Effector memory CD8-positive, alpha-beta T cell (primary cell): Measurements from ENCODE around the gene NDUFB6.
"Not testable (repeated sequence)": the region's sequence is repeated elsewhere in the genome, so short reads cannot be mapped to it uniquely, and the experiment has no call there.

Experiments
- ATAC-seq: fragments of 150-1000 bp; cut with Tn5 transposase; replicated peaks from 2 replicates; pipeline ENCODE4 v1.10.0; 2021; ENCODE audit warnings: mild to moderate bottlenecking, moderate library complexity
- DNase-seq, 3 experiments: peaks; one replicate each; pipeline ENCODE4 v3.0.0; 2021
- H3K27ac Mint-ChIP-seq, 2 donors: one replicate each; pipeline ENCODE4 v1.8.0; 2022; ENCODE audit warnings: mild to moderate bottlenecking in 2 of 2, mixed read lengths in 2 of 2, moderate library complexity in 2 of 2
- H3K27me3 Mint-ChIP-seq, 2 donors: one replicate each; pipeline ENCODE4 v1.8.0; 2022; ENCODE audit warnings: mixed read lengths in 2 of 2
- H3K36me3 Mint-ChIP-seq: one replicate; pipeline ENCODE4 v1.8.0; 2022; ENCODE audit warnings: mild to moderate bottlenecking, moderate library complexity, mixed read lengths; ENCODE audit not compliant: insufficient read depth
- H3K4me1 Mint-ChIP-seq, 2 donors: one replicate each; pipeline ENCODE4 v1.8.0; 2022; ENCODE audit warnings: low read depth in 2 of 2, mixed read lengths in 2 of 2
- H3K4me3 Mint-ChIP-seq, 2 donors: one replicate each; pipeline ENCODE4 v1.8.0; 2022; ENCODE audit warnings: mild to moderate bottlenecking in 2 of 2, mixed read lengths in 2 of 2, moderate library complexity in 2 of 2
- H3K9me3 Mint-ChIP-seq, 2 donors: one replicate each; pipeline ENCODE4 v1.8.0; 2022; ENCODE audit warnings: mixed read lengths in 2 of 2

The NDUFB6 gene

GRCh38 chr9:32524892-32525708 is 47.9 kb downstream of the NDUFB6 start:
- no peaks in the 10 kb centered on the region for H3K27me3 Mint-ChIP-seq
- peaks cover 30 to 48% of the 10 kb centered on the region in 2 donors for H3K4me1 Mint-ChIP-seq
- ATAC-seq (peak; percentile 12), DNase-seq (peak in 2 of 3 experiments; percentile 4 to 18)
- peak overlapping the region; percentile 89 to 94 for H3K4me3 Mint-ChIP-seq
- peaks cover 22% of the 10 kb centered on the region for H3K36me3 Mint-ChIP-seq
- H3K9me3 Mint-ChIP-seq: no peaks in the 10 kb centered on the region
- H3K27ac Mint-ChIP-seq: peak overlapping the region; percentile 93 to 94

- ATAC-seq, H3K27me3 Mint-ChIP-seq, H3K9me3 Mint-ChIP-seq, DNase-seq: not testable (repeated sequence)
- H3K36me3 Mint-ChIP-seq: peaks cover 22% of the 10 kb centered on the region
- peaks cover 30 to 48% of the 10 kb centered on the region in 2 donors for H3K4me1 Mint-ChIP-seq
- H3K4me3 Mint-ChIP-seq: peak overlapping the region; percentile 89 to 94
- H3K27ac Mint-ChIP-seq: peak overlapping the region; percentile 93 to 94
Observed at GRCh38 chr9:32524558-32524891, 48.4 kb downstream of the NDUFB6 start.

- Mint-ChIP-seq H3K9me3 (no peaks in the 10 kb centered on the region), H3K4me1 (peaks cover 30 to 48% of the 10 kb centered on the region in 2 donors), H3K27me3 (no peaks in the 10 kb centered on the region), H3K4me3 (peak overlapping the region; percentile 89 to 94), H3K27ac (peak overlapping the region; percentile 9 to 94), H3K36me3 (peaks cover 22% of the 10 kb centered on the region)
- no peak for ATAC-seq
- DNase-seq: no peak
Observed at GRCh38 chr9:32523910-32524309, 49.0 kb downstream of the NDUFB6 start.

GRCh38 chr9:32518276-32518675 is 54.7 kb downstream of the NDUFB6 start:
- Mint-ChIP-seq H3K4me1 (peaks cover 28 to 49% of the 10 kb centered on the region in 2 donors), H3K9me3 (no peaks in the 10 kb centered on the region), H3K4me3 (no peak overlapping the region), H3K27me3 (no peaks in the 10 kb centered on the region), H3K27ac (peak overlapping the region; percentile 42 to 65), H3K36me3 (peaks cover under 1% of the 10 kb centered on the region)
- ATAC-seq: no peak
- no peak for DNase-seq

GRCh38 chr9:32516241-32516640 is 56.7 kb downstream of the NDUFB6 start:
- H3K27ac Mint-ChIP-seq: peak overlapping the region; percentile 55 to 60
- ATAC-seq: no peak
- no peak for DNase-seq
- no peak overlapping the region for H3K4me3 Mint-ChIP-seq
- H3K36me3 Mint-ChIP-seq: no peaks in the 10 kb centered on the region
- no peaks in the 10 kb centered on the region for H3K9me3 Mint-ChIP-seq
- peaks cover 36 to 49% of the 10 kb centered on the region in 2 donors for H3K4me1 Mint-ChIP-seq
- no peaks in the 10 kb centered on the region for H3K27me3 Mint-ChIP-seq

- Mint-ChIP-seq H3K9me3 (no peaks in the 10 kb centered on the region), H3K4me3 (no peak overlapping the region), H3K27me3 (no peaks in the 10 kb centered on the region), H3K4me1 (peaks cover 44 to 45% of the 10 kb centered on the region in 2 donors), H3K36me3 (no peaks in the 10 kb centered on the region), H3K27ac (peak overlapping the region in 1 of 2 donors; percentile 75)
- no peak for DNase-seq
- ATAC-seq: no peak
Observed at GRCh38 chr9:32508728-32509127, 64.2 kb downstream of the NDUFB6 start.

GRCh38 chr9:32503008-32503407 is 70.0 kb downstream of the NDUFB6 start:
- no peaks in the 10 kb centered on the region for H3K27me3 Mint-ChIP-seq
- peaks cover 12 to 17% of the 10 kb centered on the region in 2 donors for H3K4me1 Mint-ChIP-seq
- no peak for ATAC-seq
- peaks cover 36% of the 10 kb centered on the region for H3K36me3 Mint-ChIP-seq
- H3K9me3 Mint-ChIP-seq: no peaks in the 10 kb centered on the region
- H3K4me3 Mint-ChIP-seq: no peak overlapping the region
- DNase-seq: no peak
- H3K27ac Mint-ChIP-seq: peak overlapping the region; percentile 78 to 95
